ENCODE data around the gene DPH7.
"Not testable (repeated sequence)": the region's sequence is repeated elsewhere in the genome, so short reads cannot be mapped to it uniquely, and the experiment has no call there.

DPH7 gene

GRCh38 chr9:137580209-137580953 is 1.7 kb upstream of the DPH7 start:
- no peak for DNase-seq

- no peak for DNase-seq
Observed at GRCh38 chr9:137579259-137579604, 507 bp upstream of the DPH7 start.

GRCh38 chr9:137575716-137576411 is 2.9 kb downstream of the DPH7 start:
- no peak for DNase-seq

- DNase-seq: peak in 1 of 2 donors; percentile 32
Observed at GRCh38 chr9:137575364-137575715, 3.4 kb downstream of the DPH7 start.

GRCh38 chr9:137574192-137574591 is 4.5 kb downstream of the DPH7 start:
- no peak for DNase-seq

GRCh38 chr9:137570566-137570965 is 8.2 kb downstream of the DPH7 start:
- no peak for DNase-seq

- DNase-seq: no peak
Observed at GRCh38 chr9:137569609-137570203, 9.0 kb downstream of the DPH7 start.

GRCh38 chr9:137568445-137568844 is 10.3 kb downstream of the DPH7 start:
- DNase-seq: not testable (repeated sequence)

- no peak for DNase-seq
Observed at GRCh38 chr9:137564817-137565411, 13.8 kb downstream of the DPH7 start.

GRCh38 chr9:137564134-137564533 is 14.6 kb downstream of the DPH7 start:
- no peak for DNase-seq

- no peak for DNase-seq
Observed at GRCh38 chr9:137558127-137558526, 20.6 kb downstream of the DPH7 start.

GRCh38 chr9:137556069-137556838 is 22.5 kb downstream of the DPH7 start:
- DNase-seq: no peak

GRCh38 chr9:137555179-137555578 is 23.5 kb downstream of the DPH7 start:
- DNase-seq: no peak

- DNase-seq: no peak
Observed at GRCh38 chr9:137554349-137554748, 24.4 kb downstream of the DPH7 start.

GRCh38 chr9:137553654-137554053 is 25.1 kb downstream of the DPH7 start:
- DNase-seq: not testable (repeated sequence)

- peak in 1 of 2 donors; percentile 13 for DNase-seq
Observed at GRCh38 chr9:137552022-137552768, 26.5 kb downstream of the DPH7 start.

GRCh38 chr9:137551264-137552021 is 27.3 kb downstream of the DPH7 start, which contains the start of gene MRPL41:
Gene MRPL41, plus strand, starts transcription at chr9:137551879. Its CDS starts 203 bp downstream, at chr9:137552082.
- DNase-seq: peak; percentile 92

- not testable (repeated sequence) for DNase-seq
Observed at GRCh38 chr9:137550958-137551263, 27.8 kb downstream of the DPH7 start.

- peak; percentile 53 to 57 for DNase-seq
Observed at GRCh38 chr9:137550231-137550621, 28.5 kb downstream of the DPH7 start, which contains the start of gene PNPLA7. Gene PNPLA7, minus strand, starts transcription at chr9:137550402. Its CDS starts 205 bp downstream, at chr9:137550197.

- DNase-seq: no peak
Observed at GRCh38 chr9:137547687-137548543, 30.8 kb downstream of the DPH7 start.

Measured in CD4-positive, alpha-beta T cell treated with Interleukin-1 beta for 1 hour (primary cell).